NB4 (cell line): ENCODE data around the gene EMD.

ENCODE experiments used
- DNase-seq: peaks from one replicate; pipeline ENCODE4 v3.0.0; 2010; ENCODE audit warnings: low read depth
- H3K4me3 ChIP-seq: one replicate; pipeline ENCODE4 v1.5.1; 2011; ENCODE audit warnings: mild to moderate bottlenecking, low read depth, low read length, moderate library complexity
- CTCF ChIP-seq: IDR thresholded peaks from one replicate; pipeline ENCODE4 v1.5.1; 2012; ENCODE audit warnings: low read depth, low read length
- MAX ChIP-seq: IDR thresholded peaks from 2 replicates; pipeline ENCODE4 v1.6.1; 2011; ENCODE audit warnings: low read depth, low read length
- MYC ChIP-seq: IDR thresholded peaks from 2 replicates; pipeline ENCODE4 v1.6.1; 2011; ENCODE audit warnings: low read depth, low read length
- POLR2A ChIP-seq: IDR thresholded peaks from 2 replicates; pipeline ENCODE4 v1.6.1; 2011; ENCODE audit warnings: mild to moderate bottlenecking; ENCODE audit not compliant: insufficient read length; ENCODE audit errors: extremely low read depth

Gene EMD

GRCh38 chrX:154354516-154354915 is 24.6 kb upstream of the EMD start:
- no peak for TF ChIP-seq CTCF
- no peak for TF ChIP-seq POLR2A
- no peak for TF ChIP-seq MAX
- TF ChIP-seq MYC: no peak
- no peak for DNase-seq
- no peak overlapping the region for H3K4me3 ChIP-seq

- TF ChIP-seq MYC: no peak
- no peak for TF ChIP-seq MAX
- TF ChIP-seq POLR2A: no peak
- no peak for TF ChIP-seq CTCF
- DNase-seq: no peak
- H3K4me3 ChIP-seq: no peak overlapping the region
These were observed 23.9 kb upstream of the EMD start for GRCh38 chrX:154355094-154355775.

- DNase-seq: no peak
- no peak for TF ChIP-seq POLR2A
- TF ChIP-seq MYC: no peak
- no peak for TF ChIP-seq MAX
- no peak for TF ChIP-seq CTCF
These were observed 23.3 kb upstream of the EMD start for GRCh38 chrX:154355776-154356140.

GRCh38 chrX:154356596-154356995 is 22.5 kb upstream of the EMD start:
- H3K4me3 ChIP-seq: no peak overlapping the region
- no peak for DNase-seq
- no peak for TF ChIP-seq MYC
- TF ChIP-seq CTCF: no peak
- no peak for TF ChIP-seq POLR2A
- no peak for TF ChIP-seq MAX

More at GRCh38 chrX:154355776-154356140, 23.3 kb upstream of the EMD start:
- H3K4me3 ChIP-seq: no peak overlapping the region

GRCh38 chrX:154357205-154357604 is 21.9 kb upstream of the EMD start:
- no peak overlapping the region for H3K4me3 ChIP-seq

More at GRCh38 chrX:154357205-154357604, 21.9 kb upstream of the EMD start:
- no peak for TF ChIP-seq CTCF
- no peak for TF ChIP-seq MAX
- TF ChIP-seq MYC: no peak
- no peak for TF ChIP-seq POLR2A
- DNase-seq: no peak
